ENCODE measurements around the gene DMRTA2. TPM values are rescaled to one million over a fixed set of nuclear protein-coding genes. Genes with fewer than 3 reads are reported as not detected.
A peak's percentile ranks its signal among the peaks of the same experiment; 100 is the strongest.

Gene DMRTA2
- total and polyA plus RNA-seq, 9 of the 15 experiments (the other 6 are each of a cell fraction or from before 2014, with no cell fraction given): not detected

- no peak for TF ChIP-seq KAT8 (IDR thresholded peaks at IDR 0.05; ENCODE audit: low read depth)
- TF ChIP-seq ZBTB11 (CRISPR knock-in tag; IDR thresholded peaks at IDR 0.05): no peak
- TF ChIP-seq PTTG1 (tag; IDR thresholded peaks at IDR 0.05; ENCODE audit: low read depth): no peak
- no peak for TF ChIP-seq SMAD3 (CRISPR knock-in tag; conservative IDR thresholded peaks at IDR 0.05)
These were observed 392 bp upstream of the DMRTA2 start (continued) for GRCh38 chr1:50423670-50424000.

- no peak overlapping the region for H3K27ac ChIP-seq (ENCODE audit: extremely low read depth, low read depth, low read length)
- H3K9me1 ChIP-seq (ENCODE audit: control insufficient read depth, insufficient read depth, low read length): no peaks in the 10 kb centered on the region
- no peak overlapping the region for H3K4me3 ChIP-seq
- H2AFZ ChIP-seq (ENCODE audit: low read depth, low read length): no peak overlapping the region
- DNase-seq (ENCODE audit: extremely low read depth in 1 of 4, low spot score in 3 of 4): no peak
- H3K79me2 ChIP-seq (ENCODE audit: control insufficient read depth, insufficient read depth, low read length): no peaks in the 10 kb centered on the region
- H3K9ac ChIP-seq (ENCODE audit: insufficient read depth in 1 of 2, low read depth in 2 of 2, low read length in 2 of 2): no peak overlapping the region
- in situ Hi-C loops (cut with MboI): no loop called here
- WGBS (ENCODE audit: insufficient coverage, low coverage, missing lambda C conversion rate): 29% methylated on average over 21 of the region's 21 CpGs
- no peak for TF ChIP-seq XRCC4 (IDR thresholded peaks at IDR 0.05; ENCODE audit: extremely low read depth, insufficient read depth, insufficient read length)
- TF ChIP-seq HMGN3 (IDR thresholded peaks at IDR 0.05; ENCODE audit: borderline replicate concordance, extremely low read depth, insufficient read length, low read depth, low read length): peak; percentile 20
- no peak overlapping the region for H3K4me2 ChIP-seq (ENCODE audit: insufficient read depth, low read length)
- H3K9me3 ChIP-seq (replicated peaks; ENCODE audit: control insufficient read depth, insufficient read depth, low read depth, low read length): no peaks in the 10 kb centered on the region
- intact Hi-C loops (cut with micrococcal nuclease): no loop called here
- FAIRE-seq: no peak
- ATAC-seq: no peak
- no peaks in the 10 kb centered on the region for H3K36me3 ChIP-seq (ENCODE audit: control insufficient read depth, insufficient read depth, low read length)
- H3K27me3 ChIP-seq (ENCODE audit: control insufficient read depth in 2 of 2, insufficient read depth in 2 of 2, low read length in 2 of 2): peaks cover 73 to 94% of the 10 kb centered on the region in 2 experiments
- H4K20me1 ChIP-seq (replicated peaks; ENCODE audit: control insufficient read depth, insufficient read depth, low read length): no peaks in the 10 kb centered on the region; the same call in 1 of the 2 replicates
- peaks cover 0 to 42% of the 10 kb centered on the region in 2 experiments; a peak in 2 of 5 replicates for H3K4me1 ChIP-seq (replicated peaks in 1 of 2; ENCODE audit: control insufficient read depth in 2 of 2, insufficient read depth in 2 of 2, low read length in 2 of 2)
- POLR2A ChIA-PET: interaction anchor here (0.7 to 1.1 kb wide), 2 partner anchors 9 kb away, joined by 3 read pairs; no protein-coding TSS in a partner anchor
- CTCF ChIA-PET (ENCODE audit: low intra/inter-chr PET ratio): no interaction called here
- BruUV-seq (replicated peaks): no TSS peak
These were observed 633 bp downstream of the DMRTA2 start for GRCh38 chr1:50422675-50422945.
